ENCODE measurements around the gene KRT40.

The KRT40 gene

DNA sequence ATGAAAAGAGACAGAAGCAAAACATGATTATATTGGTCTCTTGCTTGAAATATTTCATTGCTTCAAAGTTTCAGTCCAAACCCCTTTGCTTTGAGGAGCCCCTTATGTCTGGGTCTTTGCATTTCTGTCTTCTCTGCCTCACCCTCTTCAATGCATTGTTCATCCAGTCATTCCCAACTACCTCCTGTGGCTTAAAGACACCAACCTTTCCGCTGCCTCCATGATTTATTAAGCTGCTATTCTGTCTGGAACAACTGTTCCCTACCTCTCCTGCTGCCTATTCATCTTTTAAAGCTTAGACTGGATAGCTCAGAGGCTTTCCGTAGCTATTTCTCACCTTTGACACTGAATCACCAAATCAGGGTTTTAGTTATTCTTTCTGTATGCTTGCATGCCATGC, 13.2 kb upstream of the KRT40 start:
- DNase-seq, result no peak

DNA sequence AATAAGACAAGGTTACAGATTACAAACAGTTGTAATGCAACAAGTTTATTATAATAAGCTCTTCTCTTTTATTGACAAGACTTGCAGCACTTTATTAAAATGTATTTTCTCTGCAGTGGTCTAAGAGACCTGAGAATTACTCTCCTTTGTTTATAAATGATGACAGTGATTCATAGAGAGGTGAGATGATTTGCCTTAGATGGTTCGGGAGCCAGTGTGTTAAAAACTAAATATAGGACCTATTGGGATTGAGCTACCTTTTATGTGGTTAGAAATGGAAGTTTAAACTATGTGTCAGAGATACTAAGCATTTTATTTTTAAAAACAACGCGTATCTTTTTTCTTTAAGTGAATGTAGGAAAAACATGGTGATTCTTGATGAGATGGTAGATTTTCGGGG, 12.7 kb upstream of the KRT40 start:
- DNase-seq, result no peak

DNA sequence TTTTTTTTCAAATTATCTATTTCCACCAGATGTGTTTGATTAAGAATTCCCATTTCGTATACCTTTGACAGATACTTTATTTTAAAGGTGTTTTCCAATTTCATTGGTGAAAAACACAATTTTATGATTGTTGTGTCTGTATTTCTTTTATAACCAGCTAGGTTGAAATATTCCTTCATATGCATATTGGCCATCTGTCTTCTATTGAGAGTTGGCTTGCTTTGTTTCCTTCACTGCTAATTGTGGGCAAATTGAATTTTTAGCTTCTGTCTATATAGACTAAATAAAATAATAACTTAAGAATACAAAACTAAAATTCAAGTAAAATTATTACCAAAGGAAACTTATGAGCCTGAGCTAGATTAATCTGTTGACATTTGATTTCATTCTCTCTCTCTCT, 11.0 kb upstream of the KRT40 start:
- no peak for DNase-seq

DNA sequence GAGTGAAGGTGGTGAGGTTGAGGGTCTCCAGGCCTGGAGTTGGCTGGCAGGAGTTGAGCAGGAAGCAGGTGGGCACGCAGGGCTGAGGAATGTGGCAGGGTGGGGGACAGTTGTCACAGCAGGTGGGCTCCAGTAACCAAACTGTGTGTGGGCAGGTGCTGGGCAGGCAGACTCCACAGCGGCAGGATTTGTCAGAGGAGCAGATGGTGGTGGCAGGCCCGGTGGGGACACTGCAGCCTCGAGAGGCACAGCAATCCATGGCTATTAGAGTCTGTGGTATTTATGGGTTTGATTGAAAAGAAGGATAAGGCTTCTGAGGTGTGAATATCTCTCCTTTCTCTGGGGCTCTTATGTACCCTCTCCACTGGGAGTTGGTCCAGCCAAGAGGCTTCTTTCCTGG, 9.7 kb upstream of the KRT40 start, which contains the start of gene KRTAP3-3:
KRTAP3-3 (minus strand) TSS at position 326 of the 400 bp plus-strand sequence; CDS start at position 259, 67 bp downstream.
- DNase-seq, result no peak

DNA sequence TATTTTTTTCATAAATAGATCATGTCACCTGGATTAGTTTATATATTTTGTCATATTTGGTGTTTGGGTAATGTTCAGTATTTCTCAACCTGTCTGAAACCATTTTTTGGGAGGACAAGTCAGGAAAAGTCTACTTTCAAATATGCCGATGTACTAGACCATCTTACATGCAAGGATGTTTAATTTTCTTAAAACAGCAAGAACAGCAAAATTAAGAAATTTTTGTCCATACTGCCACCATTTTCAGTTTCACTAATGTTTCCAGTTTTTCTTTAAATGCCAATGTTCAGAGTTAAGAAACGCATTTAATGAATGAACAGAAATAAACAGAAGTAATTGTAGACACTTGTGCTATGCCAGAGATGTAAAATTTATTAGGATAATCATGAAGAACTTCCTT, 9.0 kb upstream of the KRT40 start:
- no peak for DNase-seq

DNA sequence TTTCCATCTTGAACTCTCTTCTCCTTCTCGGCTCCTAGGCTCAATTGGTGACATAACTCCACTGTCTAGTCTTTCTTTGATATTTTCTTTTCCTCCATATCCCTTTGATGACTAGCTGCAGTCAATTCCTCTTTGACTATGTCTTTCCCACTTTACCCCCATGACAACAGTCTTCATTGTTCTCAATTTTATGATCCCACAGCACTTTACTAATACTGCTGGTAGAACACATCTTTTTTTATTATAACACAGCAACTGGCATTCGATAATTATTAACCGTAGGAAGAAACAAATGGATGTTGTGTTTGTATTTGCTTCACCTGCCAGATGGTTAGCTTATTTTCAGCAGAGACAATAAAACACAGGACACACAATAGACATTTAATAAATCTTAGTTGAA, 8.5 kb upstream of the KRT40 start:
- DNase-seq, result no peak

DNA sequence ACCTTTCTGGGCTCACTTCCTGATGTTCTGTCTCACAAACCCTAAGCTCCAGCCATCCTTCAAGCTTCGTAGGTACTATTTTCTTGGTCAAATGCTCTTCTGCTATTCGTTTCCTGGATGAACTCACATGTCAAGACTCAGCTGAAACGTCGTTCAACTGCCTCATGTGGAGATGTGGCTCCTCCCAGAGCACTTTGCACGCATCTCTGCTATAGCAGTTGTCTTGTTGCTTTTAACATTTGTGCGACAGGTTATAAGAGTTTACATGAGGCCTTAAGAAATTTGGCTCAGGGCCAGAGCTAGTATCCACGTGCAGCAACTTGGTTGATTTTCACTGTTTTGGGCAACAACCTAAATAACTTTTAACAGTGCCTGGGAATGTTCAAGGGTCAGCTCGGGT, 2.8 kb upstream of the KRT40 start:
- DNase-seq, result no peak

DNA sequence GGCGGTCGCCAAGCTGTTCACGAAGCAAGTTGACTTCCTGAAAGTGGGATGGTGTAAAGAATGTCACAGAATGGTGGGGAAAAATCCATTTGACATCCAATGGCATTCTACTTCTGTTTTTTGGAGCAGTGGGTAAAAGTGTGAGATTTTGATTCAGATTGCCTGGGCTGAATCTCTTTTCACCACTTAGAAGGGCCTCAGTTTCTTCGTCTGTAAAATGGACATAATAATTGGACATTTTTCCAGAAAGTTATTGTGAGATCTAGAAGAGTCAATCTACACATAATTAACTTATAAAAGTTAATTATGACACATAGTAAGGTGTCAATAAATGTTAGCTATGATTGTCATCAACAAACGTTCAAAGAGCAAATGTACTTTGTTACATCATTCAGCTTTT, 3.0 kb downstream of the KRT40 start:
- DNase-seq, result no peak

DNA sequence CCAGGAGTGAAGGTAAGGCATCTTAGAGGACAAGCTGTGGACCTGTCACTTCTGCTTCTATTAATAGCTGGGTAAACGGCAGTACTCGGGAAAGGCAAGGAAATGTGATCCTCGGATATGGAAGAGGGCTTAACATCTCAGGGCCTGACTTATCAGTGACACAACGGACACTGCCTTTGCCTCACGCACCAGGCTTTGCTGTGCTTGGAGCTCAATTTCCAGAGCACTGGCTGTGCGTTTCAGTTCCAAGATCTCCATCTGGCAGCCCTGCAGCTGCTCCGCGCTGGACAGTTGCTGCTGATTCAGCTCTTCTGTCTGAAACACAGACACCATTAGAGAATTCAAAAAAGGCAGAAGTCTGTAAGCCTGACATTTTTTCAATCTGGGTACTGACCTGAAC, 3.5 kb downstream of the KRT40 start:
- DNase-seq, result peak in 30 of 58 donors; percentile 1 to 41 (median 12)

DNA sequence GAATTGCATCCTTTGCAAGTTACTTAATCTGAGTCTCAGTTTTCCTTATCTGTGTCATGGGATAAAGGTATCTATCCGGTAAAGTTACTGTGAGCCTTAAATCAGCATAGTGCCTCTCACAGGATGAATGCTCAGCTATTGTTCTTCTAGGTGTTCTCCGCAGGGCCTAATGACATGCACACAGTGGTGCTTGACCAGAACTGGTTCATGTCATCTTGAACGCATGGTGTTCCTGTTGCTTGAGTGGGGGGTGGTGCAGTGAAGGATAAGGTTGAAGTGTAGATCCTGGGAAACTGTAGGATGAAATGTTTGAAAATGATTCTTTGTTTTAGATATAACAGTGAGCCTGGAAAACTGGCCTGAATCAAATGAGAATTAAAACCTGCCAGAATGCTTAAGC, 4.0 kb downstream of the KRT40 start:
- DNase-seq, result no peak

DNA sequence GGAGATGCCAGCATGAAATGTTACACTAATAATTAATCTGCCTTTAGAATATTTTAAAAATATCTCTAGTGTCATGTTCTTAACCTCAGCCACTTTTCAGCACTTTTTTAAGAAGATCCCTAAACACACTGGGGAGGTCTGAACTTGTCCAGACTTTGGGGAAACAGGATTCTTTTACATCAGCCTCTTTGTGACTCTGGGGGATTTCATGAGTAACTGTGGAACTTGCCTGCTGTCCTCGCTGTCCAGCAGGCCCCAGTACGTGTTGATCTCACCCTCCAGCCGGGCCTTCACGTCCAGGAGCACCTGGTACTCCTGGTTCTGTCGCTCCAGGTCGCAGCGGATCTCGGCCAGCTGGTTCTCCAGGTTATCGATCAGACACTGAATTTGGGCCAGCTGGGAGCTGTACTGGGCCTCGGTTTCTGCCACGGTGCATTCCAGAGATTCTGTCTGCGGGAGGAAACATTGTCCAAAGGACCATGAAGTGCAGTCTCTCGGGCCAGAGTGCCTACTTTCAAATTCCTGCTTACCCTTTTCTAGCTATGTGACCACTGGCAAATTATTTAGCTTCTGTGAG, 5.5 kb downstream of the KRT40 start:
- no peak for DNase-seq

DNA sequence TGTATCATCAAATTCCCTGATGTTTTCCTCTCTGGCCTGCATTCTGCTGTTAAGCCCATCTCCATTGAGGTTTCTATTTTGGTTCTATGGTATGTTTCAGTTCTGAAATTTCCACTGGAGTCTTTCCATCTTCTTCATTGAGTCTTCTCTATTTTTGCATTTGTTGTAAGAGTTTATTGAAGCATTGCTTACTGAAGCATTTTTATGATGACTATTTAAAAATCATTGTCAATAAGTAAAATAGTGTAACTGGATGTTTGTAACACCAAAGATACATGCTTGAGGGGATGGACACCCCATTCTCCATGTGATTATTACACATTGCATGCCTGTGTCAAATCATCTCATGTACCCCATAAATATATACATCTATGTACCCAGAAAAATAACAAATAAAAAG, 8.6 kb downstream of the KRT40 start:
- DNase-seq, result no peak

DNA sequence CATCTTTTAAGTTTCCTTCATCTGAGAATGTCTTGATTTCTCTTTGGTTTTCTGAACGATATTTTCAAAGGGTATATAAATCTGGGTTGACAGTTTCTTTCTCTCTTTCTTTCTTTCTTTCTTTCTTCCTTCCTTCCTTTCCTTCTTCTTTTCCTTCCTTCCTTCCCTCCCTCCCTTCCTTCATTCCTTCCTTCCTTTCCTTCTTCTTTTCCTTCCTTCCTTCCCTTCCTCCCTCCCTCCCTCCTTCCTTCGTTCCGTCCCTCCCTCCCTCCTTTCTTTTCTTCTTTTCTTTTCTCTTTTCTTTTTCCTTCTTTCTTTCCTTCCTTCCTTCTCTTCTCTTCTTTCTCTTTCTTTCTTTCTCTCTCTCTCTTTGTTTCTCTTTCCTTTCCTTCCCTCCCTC, 9.8 kb downstream of the KRT40 start:
- DNase-seq, result no peak

DNA sequence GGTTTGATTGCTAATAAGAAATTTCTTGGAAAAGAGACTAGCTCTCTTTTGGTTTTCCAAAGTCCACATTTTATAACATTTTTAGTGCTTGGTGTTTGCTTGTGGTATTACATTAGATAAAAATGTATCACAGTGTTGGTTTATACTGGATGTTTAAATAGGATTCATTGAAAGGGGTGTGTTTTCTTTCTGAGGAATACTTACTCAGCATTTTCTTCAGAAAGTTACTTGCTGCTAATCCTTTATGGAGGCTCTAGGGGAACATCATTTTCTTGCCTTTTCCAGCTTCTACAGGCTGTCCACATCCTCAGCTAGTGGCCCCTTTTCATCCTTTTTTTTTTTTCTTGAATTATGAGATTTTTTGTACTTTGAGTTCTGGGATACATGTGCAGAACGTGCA, 16.5 kb downstream of the KRT40 start:
- DNase-seq, result no peak

DNA sequence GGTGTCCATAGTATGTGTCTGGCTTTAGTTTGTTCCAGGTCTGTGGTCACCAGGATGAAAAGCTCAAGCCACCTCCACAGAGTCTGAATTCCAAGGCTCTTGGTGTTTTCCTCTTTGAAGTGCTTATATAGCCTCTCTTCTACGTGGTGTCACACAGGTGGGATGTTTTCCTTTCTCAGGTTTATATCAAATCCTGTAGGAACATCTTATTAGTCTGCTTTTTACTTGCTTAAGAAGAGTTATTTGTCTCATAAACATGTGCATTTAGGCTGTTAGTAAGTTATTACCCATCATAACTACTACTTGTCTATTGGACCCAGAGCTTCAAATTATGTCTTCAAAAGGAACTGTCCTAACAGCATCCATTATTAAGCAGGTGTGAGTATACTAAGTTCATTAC, 17.3 kb downstream of the KRT40 start, which contains the start of gene KRT39:
KRT39 (minus strand) TSS at position 101 of the 400 bp plus-strand sequence; CDS start at position 9, 92 bp downstream.
- DNase-seq, result no peak

DNA sequence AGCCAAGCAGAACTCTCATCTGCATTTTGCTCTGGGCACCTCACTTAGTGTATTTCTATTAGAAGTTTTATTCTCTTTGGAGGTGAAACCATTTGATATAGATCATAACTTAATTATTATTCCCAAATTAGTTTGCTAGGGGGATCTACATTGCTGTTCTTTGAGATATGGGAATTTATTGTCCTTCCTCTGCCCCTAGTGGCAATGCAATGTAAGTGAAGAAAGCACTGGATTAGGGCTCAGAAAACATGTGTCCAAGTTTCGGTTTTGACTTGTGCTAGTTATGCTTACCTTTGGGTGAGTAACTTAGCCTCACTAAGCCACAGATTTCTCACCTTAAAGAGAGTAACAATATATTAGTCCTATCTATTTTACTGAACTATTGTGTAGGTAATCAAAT, 20.3 kb downstream of the KRT40 start:
- DNase-seq, result no peak

DNA sequence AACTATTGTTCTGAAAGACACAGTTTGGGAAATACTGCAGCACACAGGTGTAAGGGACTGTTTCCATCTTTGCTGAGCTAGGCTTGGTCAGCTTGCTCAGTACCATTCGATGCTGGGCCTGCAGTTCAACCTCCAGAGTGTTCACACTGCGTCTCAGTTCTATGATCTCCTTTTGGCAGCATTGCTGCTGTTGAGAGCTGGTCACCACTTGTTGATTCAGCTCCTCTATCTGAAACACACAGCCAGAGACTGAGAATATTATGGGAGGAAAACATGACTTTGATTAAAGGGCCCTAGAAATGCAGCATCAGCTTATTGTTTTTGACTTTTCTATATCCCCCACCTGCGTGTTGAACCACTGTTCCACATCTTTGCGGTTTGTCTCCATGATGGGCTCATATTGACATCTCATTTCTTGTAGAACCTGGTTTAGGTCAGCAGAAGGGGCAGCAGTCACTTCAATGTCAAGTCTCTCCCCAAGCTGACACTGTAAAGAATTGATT, 22.0 kb downstream of the KRT40 start:
- DNase-seq, result no peak

DNA sequence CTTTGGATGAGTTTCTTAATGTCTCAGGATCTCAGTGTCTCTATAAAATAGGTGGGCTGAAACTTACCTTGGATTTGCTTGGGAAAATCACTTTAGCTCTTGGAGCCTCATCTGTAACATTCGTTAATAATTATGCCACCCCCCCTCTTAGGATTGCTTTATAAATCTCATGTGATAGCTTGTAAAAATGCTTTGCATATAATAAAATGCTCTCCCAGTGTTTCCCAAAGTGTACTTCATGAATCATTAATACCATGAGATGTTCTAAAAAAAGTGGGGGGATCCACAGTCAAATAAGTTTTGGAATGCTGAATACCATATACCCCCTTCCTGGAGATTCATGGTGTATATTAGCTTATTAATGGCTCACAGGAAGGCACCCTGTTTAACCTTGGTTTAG, 22.5 kb downstream of the KRT40 start:
- DNase-seq, result no peak

DNA sequence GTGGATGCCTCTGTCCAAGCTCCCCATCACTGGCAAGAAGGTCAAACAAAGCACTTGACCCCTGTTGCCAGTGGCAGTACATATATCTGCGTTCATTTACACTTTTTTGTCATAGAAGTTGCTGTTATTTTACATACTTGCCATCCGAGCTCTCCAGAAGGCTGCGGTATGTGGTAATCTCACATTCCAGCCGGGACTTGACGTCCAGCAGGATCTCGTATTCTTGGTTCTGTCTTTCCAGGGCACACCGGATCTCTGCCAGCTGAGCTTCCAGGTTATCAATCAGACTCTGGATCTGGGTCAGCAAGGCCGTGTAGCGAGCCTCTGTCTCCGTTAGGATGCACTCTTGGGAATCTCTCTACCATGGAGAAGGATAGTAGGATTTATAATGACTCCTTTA, 24.0 kb downstream of the KRT40 start:
- DNase-seq, result no peak

DNA sequence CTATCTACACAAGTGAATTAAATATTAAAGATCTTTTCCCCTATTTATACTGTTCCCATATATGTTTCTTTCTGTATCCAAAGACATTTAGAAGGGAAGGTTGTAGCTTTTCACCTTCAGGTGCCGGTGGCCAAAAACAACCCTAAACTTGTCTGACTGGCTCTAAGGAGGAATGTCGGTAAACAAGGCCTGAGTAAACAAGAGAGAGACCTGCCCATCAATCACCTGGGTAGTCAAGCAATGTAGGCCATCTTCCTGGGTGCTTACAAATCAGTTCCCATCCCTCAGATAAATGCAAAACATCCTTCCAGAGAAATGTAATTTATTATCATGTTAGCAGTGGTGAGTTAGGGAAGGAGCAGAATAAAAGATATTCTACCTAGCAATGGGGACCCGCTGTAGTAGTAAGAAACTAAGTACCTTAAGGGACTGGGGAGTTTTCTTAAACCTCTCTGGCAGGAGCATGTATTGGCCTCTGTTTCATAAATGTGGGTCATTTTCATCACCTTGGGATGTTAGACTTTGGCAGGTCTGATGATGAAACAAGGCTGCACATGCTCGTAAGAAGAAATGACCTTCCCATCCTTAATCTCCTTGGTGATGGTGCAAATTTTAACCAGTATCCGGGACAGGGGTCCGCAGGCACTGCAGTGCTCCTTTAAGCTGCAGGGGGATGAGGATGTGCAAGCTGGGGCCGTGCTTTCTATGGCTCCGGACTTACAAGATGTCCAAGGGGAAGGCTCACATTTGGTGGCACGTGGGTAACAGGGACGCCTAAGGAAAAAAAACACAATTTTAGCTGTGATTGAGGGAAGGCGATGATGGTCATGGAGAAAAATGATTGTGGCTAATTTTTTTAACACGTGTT, 25.8 kb downstream of the KRT40 start:
- DNase-seq, result no peak

DNA sequence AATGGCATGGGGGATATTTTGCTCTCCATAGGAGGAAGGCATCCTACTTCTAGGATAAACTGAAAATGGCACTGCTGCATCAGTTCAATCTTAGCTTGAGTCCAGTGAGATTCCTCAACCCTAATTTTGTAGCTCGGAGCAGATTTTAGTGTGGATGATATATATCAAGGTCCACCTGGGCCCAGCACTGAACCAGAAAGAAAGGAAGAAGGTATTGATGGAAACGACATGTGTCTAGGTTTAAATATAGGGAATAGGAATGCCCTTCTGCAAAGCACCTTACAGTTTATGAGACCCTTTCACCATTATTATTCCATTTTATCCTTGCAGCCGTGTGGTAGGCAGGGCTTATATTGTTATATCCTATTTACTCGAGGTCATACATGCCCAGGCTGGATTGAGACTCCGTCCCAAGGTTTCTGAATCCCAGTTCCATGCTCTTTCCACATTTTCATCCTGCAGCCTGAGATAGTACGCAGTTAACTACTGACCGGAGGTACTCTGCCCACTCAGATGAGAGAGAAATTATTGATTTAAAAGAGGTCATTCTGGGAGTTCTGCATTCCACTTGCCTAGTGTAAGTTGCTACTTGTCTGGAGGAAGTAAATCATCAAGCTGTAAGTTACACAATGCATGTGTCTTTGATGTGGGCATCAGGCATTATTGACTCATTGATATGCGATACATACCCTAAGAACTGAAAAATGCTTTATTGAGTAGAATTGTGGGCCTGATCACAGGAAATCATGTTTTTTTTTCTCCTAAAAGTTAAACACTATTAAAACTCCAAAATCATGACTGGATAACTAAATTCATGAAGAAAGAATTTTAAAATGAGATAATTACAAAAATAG, 27.5 kb downstream of the KRT40 start:
- DNase-seq, result no peak

DNA sequence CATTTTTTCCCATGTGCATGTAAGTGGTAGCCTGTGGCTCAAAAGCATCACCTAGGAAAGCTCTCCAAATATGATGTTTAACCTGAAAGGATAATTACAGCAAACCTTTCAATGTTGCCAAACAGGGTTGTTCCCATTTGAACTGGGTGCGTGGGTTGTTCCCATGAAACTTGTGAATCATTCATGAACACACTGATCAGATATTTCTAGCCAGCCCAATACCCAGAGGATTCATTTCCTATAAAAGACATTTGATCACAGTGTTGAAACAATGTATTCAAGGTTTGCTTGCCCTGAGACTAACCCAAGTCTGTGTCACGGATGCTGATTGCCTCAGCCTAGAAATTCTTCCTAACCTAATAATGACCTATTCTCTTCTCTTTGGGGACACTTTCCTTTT, 30.2 kb downstream of the KRT40 start:
- no peak for DNase-seq
